ENCODE data around the gene APPL2.

- TF ChIP-seq CTCF (IDR thresholded peaks at IDR 0.05; ENCODE audit: poor library complexity, severe bottlenecking): no peak
- no peak for TF ChIP-seq EP300 (conservative IDR thresholded peaks at IDR 0.05; ENCODE audit: poor library complexity, severe bottlenecking)
- no peak for TF ChIP-seq SMC3 (conservative IDR thresholded peaks at IDR 0.05; ENCODE audit: poor library complexity)
- TF ChIP-seq POLR2AphosphoS5 (IDR thresholded peaks at IDR 0.05): no peak
- TF ChIP-seq EZH2 (IDR thresholded peaks at IDR 0.05; ENCODE audit: borderline replicate concordance, insufficient read depth, low read length, poor library complexity, severe bottlenecking): no peak
These were observed 36.2 kb upstream of the APPL2 start for GRCh38 chr12:105272152-105272551.
